HEK293 (cell line): ENCODE results near the gene CFAP90.

Experiments used
- BCL11A ChIP-seq: fragments of 450-650 bp; formaldehyde crosslinking; IDR thresholded peaks from 2 replicates; pipeline ENCODE4 v1.5.1; 2016; ENCODE audit warnings: low read depth, missing biosample characterization, missing genetic modification characterization
- HOXC10 ChIP-seq: sonication (generic); formaldehyde crosslinking; IDR thresholded peaks from 2 replicates; pipeline ENCODE4 v1.8.1; 2023; ENCODE audit warnings: mild to moderate bottlenecking, missing genetic modification reagents
- MEIS1 ChIP-seq: sonication (generic); formaldehyde crosslinking; IDR thresholded peaks from 2 replicates; pipeline ENCODE4 v1.8.1; 2022; ENCODE audit warnings: missing genetic modification reagents, mild to moderate bottlenecking, borderline replicate concordance
- SP2 ChIP-seq: fragments of 450-650 bp; formaldehyde crosslinking; IDR thresholded peaks from 2 replicates; pipeline ENCODE4 v1.5.1; 2016; ENCODE audit warnings: missing biosample characterization, missing genetic modification characterization
- ZBTB17 ChIP-seq: fragments of 450-650 bp; formaldehyde crosslinking; IDR thresholded peaks from 2 replicates; pipeline ENCODE4 v1.5.1; 2016; ENCODE audit warnings: missing biosample characterization, missing genetic modification characterization
- ZEB2 ChIP-seq: fragments of 450-650 bp; formaldehyde crosslinking; IDR thresholded peaks from 2 replicates; pipeline ENCODE4 v1.5.1; 2016; ENCODE audit warnings: missing biosample characterization, missing genetic modification characterization
- ZFP3 ChIP-seq: fragments of 450-650 bp; formaldehyde crosslinking; IDR thresholded peaks from 2 replicates; pipeline ENCODE4 v1.5.1; 2016; ENCODE audit warnings: low read depth, missing biosample characterization, missing genetic modification characterization
- ZNF121 ChIP-seq: fragments of 450-650 bp; formaldehyde crosslinking; IDR thresholded peaks from 2 replicates; pipeline ENCODE4 v1.5.1; 2016; ENCODE audit warnings: missing biosample characterization, missing genetic modification characterization
- ZNF391 ChIP-seq: fragments of 450-650 bp; formaldehyde crosslinking; IDR thresholded peaks from 2 replicates; pipeline ENCODE4 v1.5.1; 2016; ENCODE audit warnings: low read depth, missing biosample characterization, missing genetic modification characterization, borderline replicate concordance
- ZNF514 ChIP-seq: fragments of 450-650 bp; formaldehyde crosslinking; IDR thresholded peaks from 2 replicates; pipeline ENCODE4 v1.5.1; 2016; ENCODE audit warnings: missing biosample characterization, missing genetic modification characterization
- ZNF600 ChIP-seq: fragments of 450-650 bp; formaldehyde crosslinking; IDR thresholded peaks from 2 replicates; pipeline ENCODE4 v1.5.1; 2016; ENCODE audit warnings: missing biosample characterization, missing genetic modification characterization
- TF ChIP-seq, protein P1 (sequence below): fragments of 450-650 bp; formaldehyde crosslinking; IDR thresholded peaks from 2 replicates; pipeline ENCODE4 v1.5.1; 2016; ENCODE audit warnings: missing biosample characterization, missing genetic modification characterization
- TF ChIP-seq, protein P2 (sequence below): fragments of 450-650 bp; formaldehyde crosslinking; IDR thresholded peaks from 2 replicates; pipeline ENCODE4 v1.5.1; 2017; ENCODE audit warnings: missing biosample characterization, missing genetic modification characterization
- TF ChIP-seq, protein P3 (sequence below): fragments of 450-650 bp; formaldehyde crosslinking; IDR thresholded peaks from 2 replicates; pipeline ENCODE4 v1.5.1; 2016; ENCODE audit warnings: missing biosample characterization, missing genetic modification characterization

DNA sequence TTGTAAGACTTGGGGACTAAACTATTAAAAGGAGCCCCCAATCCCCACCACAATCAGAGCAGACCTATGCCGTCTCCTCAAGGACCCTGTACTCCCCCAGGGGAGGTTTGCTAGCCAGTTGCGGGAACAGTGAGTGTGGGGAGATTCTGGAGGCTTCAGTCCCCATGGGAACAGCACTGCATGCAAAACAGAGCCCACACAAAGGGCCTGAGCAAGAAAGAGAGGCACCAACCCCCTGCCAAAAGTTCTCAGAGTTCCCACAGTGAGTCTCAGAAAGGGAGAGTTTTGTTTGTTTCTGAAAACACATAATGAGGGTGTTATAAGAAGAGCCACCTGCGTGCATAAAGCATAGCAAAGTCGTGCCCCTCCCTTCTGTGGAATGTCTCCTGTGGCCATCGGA, 56.6 kb downstream of the CFAP90 start:
- TF ChIP-seq ZBTB17: no peak
- TF ChIP-seq HOXC10: no peak
- TF ChIP-seq, protein P1, sequence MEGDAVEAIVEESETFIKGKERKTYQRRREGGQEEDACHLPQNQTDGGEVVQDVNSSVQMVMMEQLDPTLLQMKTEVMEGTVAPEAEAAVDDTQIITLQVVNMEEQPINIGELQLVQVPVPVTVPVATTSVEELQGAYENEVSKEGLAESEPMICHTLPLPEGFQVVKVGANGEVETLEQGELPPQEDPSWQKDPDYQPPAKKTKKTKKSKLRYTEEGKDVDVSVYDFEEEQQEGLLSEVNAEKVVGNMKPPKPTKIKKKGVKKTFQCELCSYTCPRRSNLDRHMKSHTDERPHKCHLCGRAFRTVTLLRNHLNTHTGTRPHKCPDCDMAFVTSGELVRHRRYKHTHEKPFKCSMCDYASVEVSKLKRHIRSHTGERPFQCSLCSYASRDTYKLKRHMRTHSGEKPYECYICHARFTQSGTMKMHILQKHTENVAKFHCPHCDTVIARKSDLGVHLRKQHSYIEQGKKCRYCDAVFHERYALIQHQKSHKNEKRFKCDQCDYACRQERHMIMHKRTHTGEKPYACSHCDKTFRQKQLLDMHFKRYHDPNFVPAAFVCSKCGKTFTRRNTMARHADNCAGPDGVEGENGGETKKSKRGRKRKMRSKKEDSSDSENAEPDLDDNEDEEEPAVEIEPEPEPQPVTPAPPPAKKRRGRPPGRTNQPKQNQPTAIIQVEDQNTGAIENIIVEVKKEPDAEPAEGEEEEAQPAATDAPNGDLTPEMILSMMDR (tag by site-specific recombination): no peak
- no peak for TF ChIP-seq ZNF121 (tag by site-specific recombination)
- TF ChIP-seq, protein P2, sequence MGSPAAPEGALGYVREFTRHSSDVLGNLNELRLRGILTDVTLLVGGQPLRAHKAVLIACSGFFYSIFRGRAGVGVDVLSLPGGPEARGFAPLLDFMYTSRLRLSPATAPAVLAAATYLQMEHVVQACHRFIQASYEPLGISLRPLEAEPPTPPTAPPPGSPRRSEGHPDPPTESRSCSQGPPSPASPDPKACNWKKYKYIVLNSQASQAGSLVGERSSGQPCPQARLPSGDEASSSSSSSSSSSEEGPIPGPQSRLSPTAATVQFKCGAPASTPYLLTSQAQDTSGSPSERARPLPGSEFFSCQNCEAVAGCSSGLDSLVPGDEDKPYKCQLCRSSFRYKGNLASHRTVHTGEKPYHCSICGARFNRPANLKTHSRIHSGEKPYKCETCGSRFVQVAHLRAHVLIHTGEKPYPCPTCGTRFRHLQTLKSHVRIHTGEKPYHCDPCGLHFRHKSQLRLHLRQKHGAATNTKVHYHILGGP: no peak
- TF ChIP-seq ZFP3 (tag by site-specific recombination): no peak
- TF ChIP-seq ZEB2 (tag by site-specific recombination): no peak
- TF ChIP-seq, protein P3, sequence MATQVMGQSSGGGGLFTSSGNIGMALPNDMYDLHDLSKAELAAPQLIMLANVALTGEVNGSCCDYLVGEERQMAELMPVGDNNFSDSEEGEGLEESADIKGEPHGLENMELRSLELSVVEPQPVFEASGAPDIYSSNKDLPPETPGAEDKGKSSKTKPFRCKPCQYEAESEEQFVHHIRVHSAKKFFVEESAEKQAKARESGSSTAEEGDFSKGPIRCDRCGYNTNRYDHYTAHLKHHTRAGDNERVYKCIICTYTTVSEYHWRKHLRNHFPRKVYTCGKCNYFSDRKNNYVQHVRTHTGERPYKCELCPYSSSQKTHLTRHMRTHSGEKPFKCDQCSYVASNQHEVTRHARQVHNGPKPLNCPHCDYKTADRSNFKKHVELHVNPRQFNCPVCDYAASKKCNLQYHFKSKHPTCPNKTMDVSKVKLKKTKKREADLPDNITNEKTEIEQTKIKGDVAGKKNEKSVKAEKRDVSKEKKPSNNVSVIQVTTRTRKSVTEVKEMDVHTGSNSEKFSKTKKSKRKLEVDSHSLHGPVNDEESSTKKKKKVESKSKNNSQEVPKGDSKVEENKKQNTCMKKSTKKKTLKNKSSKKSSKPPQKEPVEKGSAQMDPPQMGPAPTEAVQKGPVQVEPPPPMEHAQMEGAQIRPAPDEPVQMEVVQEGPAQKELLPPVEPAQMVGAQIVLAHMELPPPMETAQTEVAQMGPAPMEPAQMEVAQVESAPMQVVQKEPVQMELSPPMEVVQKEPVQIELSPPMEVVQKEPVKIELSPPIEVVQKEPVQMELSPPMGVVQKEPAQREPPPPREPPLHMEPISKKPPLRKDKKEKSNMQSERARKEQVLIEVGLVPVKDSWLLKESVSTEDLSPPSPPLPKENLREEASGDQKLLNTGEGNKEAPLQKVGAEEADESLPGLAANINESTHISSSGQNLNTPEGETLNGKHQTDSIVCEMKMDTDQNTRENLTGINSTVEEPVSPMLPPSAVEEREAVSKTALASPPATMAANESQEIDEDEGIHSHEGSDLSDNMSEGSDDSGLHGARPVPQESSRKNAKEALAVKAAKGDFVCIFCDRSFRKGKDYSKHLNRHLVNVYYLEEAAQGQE: no peak
- TF ChIP-seq MEIS1 (CRISPR knock-in tag): no peak
- no peak for TF ChIP-seq BCL11A (tag by site-specific recombination)
- no peak for TF ChIP-seq SP2 (tag by site-specific recombination)
- TF ChIP-seq ZNF391 (tag by site-specific recombination): no peak
- no peak for TF ChIP-seq ZNF600 (tag by site-specific recombination)
- no peak for TF ChIP-seq ZNF514 (tag by site-specific recombination)
